ENCODE data around the gene PRPSAP2. TPM values are rescaled to one million over a fixed set of nuclear protein-coding genes. Genes with fewer than 3 reads are reported as not detected.

The PRPSAP2 gene
- polyA plus RNA-seq, 1 donor from 2014 or later: 358 TPM

GRCh38 chr17:18962494-18962815 is 104.5 kb downstream of the PRPSAP2 start:
- no peak for TF ChIP-seq EP300 (conservative IDR thresholded peaks at IDR 0.05; ENCODE audit: poor library complexity, severe bottlenecking)
- TF ChIP-seq CTCF (IDR thresholded peaks at IDR 0.05; ENCODE audit: poor library complexity, severe bottlenecking): no peak
- TF ChIP-seq POLR2AphosphoS5 (IDR thresholded peaks at IDR 0.05): no peak
- TF ChIP-seq SMC3 (conservative IDR thresholded peaks at IDR 0.05; ENCODE audit: poor library complexity): no peak
- no peak for TF ChIP-seq REST (IDR thresholded peaks at IDR 0.05; ENCODE audit: borderline replicate concordance)
- no peak for TF ChIP-seq EZH2 (IDR thresholded peaks at IDR 0.05; ENCODE audit: borderline replicate concordance, insufficient read depth, low read length, poor library complexity, severe bottlenecking)
- TF ChIP-seq RAD21 (conservative IDR thresholded peaks at IDR 0.05): no peak
- TF ChIP-seq MXI1 (conservative IDR thresholded peaks at IDR 0.05; ENCODE audit: poor library complexity, severe bottlenecking): no peak
- no peak for TF ChIP-seq TAF1 (IDR thresholded peaks at IDR 0.05; ENCODE audit: low read depth)
- Histone ChIP-seq H3K27me3 (ENCODE audit: insufficient read depth, low read depth, low read length) (no peaks in the 10 kb centered on the region), H3F3A (ENCODE audit: insufficient read depth, low read length, poor library complexity, severe bottlenecking) (no peaks in the 10 kb centered on the region), H3K36me3 (ENCODE audit: insufficient read depth, low read length) (no peaks in the 10 kb centered on the region), H2AFZ (ENCODE audit: low read depth, low read length) (no peak overlapping the region), H3K79me2 (replicated peaks; ENCODE audit: insufficient read depth, low read length) (no peaks in the 10 kb centered on the region), H4K20me1 (ENCODE audit: insufficient read depth) (no peaks in the 10 kb centered on the region), H3K9me2 (ENCODE audit: insufficient read depth, low read length) (no peaks in the 10 kb centered on the region), H3K9ac (ENCODE audit: low read length) (no peak overlapping the region), H3K4me3 (ENCODE audit: low read length) (no peak overlapping the region), H3K9me3 (ENCODE audit: low read length) (no peaks in the 10 kb centered on the region), H3K27ac (ENCODE audit: low read length) (no peak overlapping the region), H3K4me2 (ENCODE audit: low read length) (no peak overlapping the region)

GRCh38 chr17:18963126-18964017 is 105.4 kb downstream of the PRPSAP2 start:
- Histone ChIP-seq H3K9ac (ENCODE audit: low read length) (no peak overlapping the region), H2AFZ (ENCODE audit: low read depth, low read length) (no peak overlapping the region), H3K79me2 (replicated peaks; ENCODE audit: insufficient read depth, low read length) (no peaks in the 10 kb centered on the region), H3K9me3 (ENCODE audit: low read length) (no peaks in the 10 kb centered on the region), H3K4me2 (ENCODE audit: low read length) (no peak overlapping the region), H3F3A (ENCODE audit: insufficient read depth, low read length, poor library complexity, severe bottlenecking) (no peaks in the 10 kb centered on the region), H3K36me3 (ENCODE audit: insufficient read depth, low read length) (no peaks in the 10 kb centered on the region), H3K4me3 (ENCODE audit: low read length) (no peak overlapping the region), H4K20me1 (ENCODE audit: insufficient read depth) (no peaks in the 10 kb centered on the region), H3K27ac (ENCODE audit: low read length) (no peak overlapping the region), H3K27me3 (ENCODE audit: insufficient read depth, low read depth, low read length) (no peaks in the 10 kb centered on the region), H3K9me2 (ENCODE audit: insufficient read depth, low read length) (no peaks in the 10 kb centered on the region)
- no peak for TF ChIP-seq REST (IDR thresholded peaks at IDR 0.05; ENCODE audit: borderline replicate concordance)

Measured in neural cell (in vitro differentiated cells).